HG03521 (cell line): Measurements from ENCODE around the gene MRPL57.
"Not testable (repeated sequence)": the region's sequence is repeated elsewhere in the genome, so short reads cannot be mapped to it uniquely, and the experiment has no call there.

Experiments
- ATAC-seq: cut with Tn5 transposase; IDR thresholded peaks from one replicate; pipeline ENCODE4 v1.9.1; 2021; ENCODE audit warnings: mild to moderate bottlenecking, moderate library complexity; ENCODE audit not compliant: unreplicated experiment

The MRPL57 gene

GRCh38 chr13:21194756-21195155 lies 18.3 kb downstream of the MRPL57 start:
- not testable (repeated sequence) for ATAC-seq

- not testable (repeated sequence) for ATAC-seq
Measured at GRCh38 chr13:21197606-21198225, 21.3 kb downstream of the MRPL57 start.

GRCh38 chr13:21198391-21198790 lies 21.9 kb downstream of the MRPL57 start:
- not testable (repeated sequence) for ATAC-seq

- ATAC-seq: not testable (repeated sequence)
Measured at GRCh38 chr13:21201456-21202190, 25.2 kb downstream of the MRPL57 start.

GRCh38 chr13:21202767-21203531 lies 26.5 kb downstream of the MRPL57 start:
- ATAC-seq: no peak

GRCh38 chr13:21208652-21209154 lies 32.2 kb downstream of the MRPL57 start:
- no peak for ATAC-seq

GRCh38 chr13:21212138-21212775 lies 35.8 kb downstream of the MRPL57 start:
- no peak for ATAC-seq

GRCh38 chr13:21215419-21215818 lies 39.0 kb downstream of the MRPL57 start:
- ATAC-seq: not testable (repeated sequence)

GRCh38 chr13:21216332-21216731 lies 39.9 kb downstream of the MRPL57 start:
- ATAC-seq: no peak

GRCh38 chr13:21218351-21219035 lies 42.0 kb downstream of the MRPL57 start:
- ATAC-seq: peak; percentile 94

GRCh38 chr13:21219036-21219381 lies 42.6 kb downstream of the MRPL57 start:
- ATAC-seq: no peak

- ATAC-seq: not testable (repeated sequence)
Measured at GRCh38 chr13:21219716-21220115, 43.3 kb downstream of the MRPL57 start.

GRCh38 chr13:21221268-21221667 lies 44.8 kb downstream of the MRPL57 start:
- no peak for ATAC-seq

- ATAC-seq: no peak
Measured at GRCh38 chr13:21225082-21225481, 48.6 kb downstream of the MRPL57 start.

GRCh38 chr13:21225841-21226581 lies 49.6 kb downstream of the MRPL57 start:
- no peak for ATAC-seq

- no peak for ATAC-seq
Measured at GRCh38 chr13:21227917-21228316, 51.5 kb downstream of the MRPL57 start.
